ENCODE measurements around the gene RAPGEF1.

GRCh38 chr9:131776473-131776872 lies 36.6 kb upstream of the RAPGEF1 start:
- TF ChIP-seq, protein P1, sequence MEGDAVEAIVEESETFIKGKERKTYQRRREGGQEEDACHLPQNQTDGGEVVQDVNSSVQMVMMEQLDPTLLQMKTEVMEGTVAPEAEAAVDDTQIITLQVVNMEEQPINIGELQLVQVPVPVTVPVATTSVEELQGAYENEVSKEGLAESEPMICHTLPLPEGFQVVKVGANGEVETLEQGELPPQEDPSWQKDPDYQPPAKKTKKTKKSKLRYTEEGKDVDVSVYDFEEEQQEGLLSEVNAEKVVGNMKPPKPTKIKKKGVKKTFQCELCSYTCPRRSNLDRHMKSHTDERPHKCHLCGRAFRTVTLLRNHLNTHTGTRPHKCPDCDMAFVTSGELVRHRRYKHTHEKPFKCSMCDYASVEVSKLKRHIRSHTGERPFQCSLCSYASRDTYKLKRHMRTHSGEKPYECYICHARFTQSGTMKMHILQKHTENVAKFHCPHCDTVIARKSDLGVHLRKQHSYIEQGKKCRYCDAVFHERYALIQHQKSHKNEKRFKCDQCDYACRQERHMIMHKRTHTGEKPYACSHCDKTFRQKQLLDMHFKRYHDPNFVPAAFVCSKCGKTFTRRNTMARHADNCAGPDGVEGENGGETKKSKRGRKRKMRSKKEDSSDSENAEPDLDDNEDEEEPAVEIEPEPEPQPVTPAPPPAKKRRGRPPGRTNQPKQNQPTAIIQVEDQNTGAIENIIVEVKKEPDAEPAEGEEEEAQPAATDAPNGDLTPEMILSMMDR (conservative IDR thresholded peaks at IDR 0.05 in 1 of 2, IDR thresholded peaks at IDR 0.05 in 1 of 2; ENCODE audit: low read depth in 1 of 2, low read length in 2 of 2), result no peak
- TF ChIP-seq EZH2 (IDR thresholded peaks at IDR 0.05; ENCODE audit: low read length, missing control alignments), result no peak

Measured in fibroblast of lung (primary cell).